C4-2B (cell line): ENCODE measurements around the gene IL1F10.

Experiments used
- H3K27ac ChIP-seq: fragments of 450-650 bp; 2 replicates; pipeline ENCODE4 v1.5.1; 2017
- ZFX ChIP-seq: fragments of 450-650 bp; IDR thresholded peaks from 2 replicates; pipeline ENCODE4 v1.6.1; 2017
- TF ChIP-seq, protein P1 (sequence below): fragments of 450-650 bp; conservative IDR thresholded peaks from 2 replicates; pipeline ENCODE4 v1.5.1; 2017; ENCODE audit warnings: mild to moderate bottlenecking

IL1F10 gene

DNA sequence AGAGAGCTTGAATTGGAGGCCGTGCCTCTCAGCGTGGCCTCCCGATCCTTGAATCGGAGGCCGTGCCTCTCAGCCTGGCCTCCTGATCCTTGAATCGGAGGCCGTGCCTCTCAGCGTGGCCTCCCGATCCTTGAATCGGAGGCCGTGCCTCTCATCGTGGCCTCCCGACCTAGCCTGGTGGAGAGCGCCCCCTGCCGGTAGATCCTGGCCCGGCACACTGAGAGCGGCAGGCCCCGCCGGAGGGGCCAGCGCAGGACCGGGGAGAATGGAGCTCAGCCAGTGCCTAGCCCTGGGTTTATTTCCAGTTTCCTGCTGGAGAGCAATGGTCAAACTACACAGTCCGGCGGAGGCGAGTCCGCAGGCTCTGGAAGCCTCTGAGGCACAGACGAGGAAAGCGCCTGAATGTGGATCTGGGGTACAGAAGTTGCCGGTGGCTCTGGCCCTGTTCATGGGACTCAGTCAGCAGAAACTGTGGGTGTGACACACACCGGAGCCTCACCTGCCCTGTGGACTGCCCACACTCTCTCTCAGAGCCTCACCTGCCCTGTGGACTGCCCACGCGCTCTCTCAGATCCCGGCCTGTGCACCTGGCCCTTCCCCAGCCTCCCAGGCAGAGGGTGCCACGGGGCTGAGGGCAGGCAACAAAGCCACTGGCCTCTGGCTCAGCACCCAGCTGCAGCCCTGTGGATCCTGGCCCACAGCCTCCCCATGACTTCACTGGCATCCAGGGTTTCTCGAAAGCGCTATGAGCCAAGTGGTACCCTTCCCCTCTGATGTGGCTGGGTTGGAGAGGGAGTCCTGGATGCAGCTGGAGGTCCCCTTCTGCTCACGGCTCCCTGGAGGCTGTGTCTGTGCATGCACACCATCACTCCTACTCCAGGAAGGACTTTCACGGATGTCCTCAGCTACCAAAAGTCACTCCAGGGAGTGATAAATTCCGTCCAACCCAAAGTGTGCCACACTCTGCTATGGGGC, 16.6 kb upstream of the IL1F10 start:
- H3K27ac ChIP-seq = no peak overlapping the region
- no peak for TF ChIP-seq ZFX
- TF ChIP-seq, protein P1, sequence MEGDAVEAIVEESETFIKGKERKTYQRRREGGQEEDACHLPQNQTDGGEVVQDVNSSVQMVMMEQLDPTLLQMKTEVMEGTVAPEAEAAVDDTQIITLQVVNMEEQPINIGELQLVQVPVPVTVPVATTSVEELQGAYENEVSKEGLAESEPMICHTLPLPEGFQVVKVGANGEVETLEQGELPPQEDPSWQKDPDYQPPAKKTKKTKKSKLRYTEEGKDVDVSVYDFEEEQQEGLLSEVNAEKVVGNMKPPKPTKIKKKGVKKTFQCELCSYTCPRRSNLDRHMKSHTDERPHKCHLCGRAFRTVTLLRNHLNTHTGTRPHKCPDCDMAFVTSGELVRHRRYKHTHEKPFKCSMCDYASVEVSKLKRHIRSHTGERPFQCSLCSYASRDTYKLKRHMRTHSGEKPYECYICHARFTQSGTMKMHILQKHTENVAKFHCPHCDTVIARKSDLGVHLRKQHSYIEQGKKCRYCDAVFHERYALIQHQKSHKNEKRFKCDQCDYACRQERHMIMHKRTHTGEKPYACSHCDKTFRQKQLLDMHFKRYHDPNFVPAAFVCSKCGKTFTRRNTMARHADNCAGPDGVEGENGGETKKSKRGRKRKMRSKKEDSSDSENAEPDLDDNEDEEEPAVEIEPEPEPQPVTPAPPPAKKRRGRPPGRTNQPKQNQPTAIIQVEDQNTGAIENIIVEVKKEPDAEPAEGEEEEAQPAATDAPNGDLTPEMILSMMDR = no peak; the same call in 1 of the 2 replicates

DNA sequence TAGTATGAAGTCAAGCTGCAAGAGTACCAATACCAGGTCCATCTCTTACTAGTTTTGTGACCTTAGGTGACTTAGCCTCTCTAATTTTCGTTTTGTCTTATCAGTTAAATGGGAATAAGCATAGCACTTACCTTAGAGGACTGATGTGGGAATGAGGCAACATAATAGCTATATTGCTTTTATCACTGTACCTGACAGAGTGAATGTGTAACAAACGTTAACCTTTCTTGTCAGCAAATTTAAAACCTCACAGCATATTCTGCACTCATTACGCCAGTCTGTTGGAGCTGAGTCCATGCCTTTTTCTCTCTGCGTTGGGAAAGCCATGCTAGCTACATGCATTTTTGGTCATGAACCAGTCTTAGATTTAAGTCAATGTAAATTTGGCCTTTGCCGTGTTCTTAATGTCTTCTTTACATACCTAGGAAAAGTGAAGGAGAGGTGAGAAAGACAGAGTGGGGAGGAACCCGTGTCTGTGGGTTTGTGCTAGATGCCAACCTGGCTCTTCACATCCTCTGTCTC, 15.3 kb upstream of the IL1F10 start, which contains the start of gene IL36B:
Gene IL36B, minus strand, starts transcription at position 472 of the 522 bp plus-strand sequence.
- no peak within 1 kb of the TSS for H3K27ac ChIP-seq
- TF ChIP-seq ZFX = no peak
- TF ChIP-seq, protein P1 = no peak

DNA sequence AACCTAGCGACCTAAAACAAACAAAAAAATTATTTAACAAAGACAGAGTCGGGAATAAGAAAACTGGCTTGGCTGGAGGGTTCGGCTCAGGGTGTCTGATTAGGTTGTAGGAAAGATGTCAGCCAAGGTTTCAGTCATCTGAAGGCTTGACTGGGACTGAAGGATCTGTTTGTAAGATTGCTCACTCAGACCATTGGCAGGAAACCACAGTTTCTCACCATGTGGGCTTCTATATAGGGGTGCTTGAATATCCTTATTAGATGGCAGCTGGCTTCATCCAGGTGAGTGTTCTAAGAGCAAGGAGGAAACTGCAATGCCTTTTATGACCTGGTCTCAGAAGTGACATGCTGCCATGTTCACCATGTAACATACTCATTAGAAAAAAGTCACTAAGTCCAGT, 14.1 kb upstream of the IL1F10 start:
- TF ChIP-seq, protein P1 = no peak
- no peak for TF ChIP-seq ZFX
- H3K27ac ChIP-seq = no peak overlapping the region

DNA sequence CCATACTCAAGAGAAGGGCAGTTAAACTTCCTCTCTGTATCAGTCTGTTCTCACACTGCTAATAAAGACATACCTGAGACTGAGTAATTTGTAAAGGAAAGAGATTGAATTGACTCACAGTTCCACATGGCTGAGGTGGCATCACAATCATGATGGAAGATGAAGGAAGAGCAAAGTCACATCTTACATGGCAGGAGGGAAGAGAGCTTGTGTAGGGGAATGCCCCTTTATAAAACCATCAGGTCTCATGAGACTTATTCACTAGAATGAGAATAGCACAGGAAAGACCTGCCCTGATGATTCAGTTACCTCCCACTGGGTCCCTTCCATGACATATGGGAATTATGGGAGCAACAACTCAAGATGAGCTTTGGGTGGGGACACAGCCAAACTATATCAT, 13.7 kb upstream of the IL1F10 start:
- H3K27ac ChIP-seq = no peak overlapping the region
- TF ChIP-seq ZFX = no peak
- TF ChIP-seq, protein P1 = no peak

DNA sequence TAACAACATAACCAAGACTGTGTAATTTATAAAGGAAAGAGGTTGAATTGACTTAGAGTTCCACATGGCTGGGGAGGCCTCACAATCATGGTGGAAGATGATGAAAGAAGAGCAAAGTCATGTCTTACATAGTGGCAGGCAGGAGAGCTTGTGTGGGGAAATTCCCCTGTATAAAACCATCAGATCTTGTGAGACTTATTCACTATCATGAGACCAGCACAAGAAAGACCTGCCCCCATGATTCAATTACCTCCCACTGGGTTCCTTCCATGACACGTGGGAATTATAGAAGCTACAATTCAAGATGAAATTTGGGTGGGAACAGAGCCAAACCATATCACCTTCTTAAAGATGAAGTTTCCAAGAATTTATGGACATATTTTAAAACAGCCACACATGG, 11.2 kb upstream of the IL1F10 start:
- H3K27ac ChIP-seq = no peak overlapping the region
- TF ChIP-seq ZFX = no peak
- TF ChIP-seq, protein P1 = no peak

DNA sequence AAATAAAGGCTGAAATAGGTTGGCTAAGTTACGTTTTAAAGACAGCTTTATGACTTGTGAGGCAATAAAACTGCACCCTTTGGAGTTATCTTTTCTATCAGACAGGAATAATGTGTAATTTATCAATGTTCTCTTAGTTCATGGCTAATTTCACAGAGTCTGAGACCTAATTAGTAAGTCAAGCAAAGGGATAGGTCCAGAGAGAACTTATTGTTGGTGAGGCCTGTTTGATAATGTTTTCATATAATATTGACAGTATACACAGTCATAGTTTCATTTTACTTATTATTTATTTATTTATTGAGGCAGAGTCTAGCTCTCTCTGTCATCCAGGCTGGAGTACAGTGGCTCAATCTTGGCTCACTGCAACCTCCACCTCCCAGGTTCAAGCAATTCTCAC, 10.7 kb upstream of the IL1F10 start:
- TF ChIP-seq, protein P1 = no peak
- TF ChIP-seq ZFX = no peak
- H3K27ac ChIP-seq = no peak overlapping the region

DNA sequence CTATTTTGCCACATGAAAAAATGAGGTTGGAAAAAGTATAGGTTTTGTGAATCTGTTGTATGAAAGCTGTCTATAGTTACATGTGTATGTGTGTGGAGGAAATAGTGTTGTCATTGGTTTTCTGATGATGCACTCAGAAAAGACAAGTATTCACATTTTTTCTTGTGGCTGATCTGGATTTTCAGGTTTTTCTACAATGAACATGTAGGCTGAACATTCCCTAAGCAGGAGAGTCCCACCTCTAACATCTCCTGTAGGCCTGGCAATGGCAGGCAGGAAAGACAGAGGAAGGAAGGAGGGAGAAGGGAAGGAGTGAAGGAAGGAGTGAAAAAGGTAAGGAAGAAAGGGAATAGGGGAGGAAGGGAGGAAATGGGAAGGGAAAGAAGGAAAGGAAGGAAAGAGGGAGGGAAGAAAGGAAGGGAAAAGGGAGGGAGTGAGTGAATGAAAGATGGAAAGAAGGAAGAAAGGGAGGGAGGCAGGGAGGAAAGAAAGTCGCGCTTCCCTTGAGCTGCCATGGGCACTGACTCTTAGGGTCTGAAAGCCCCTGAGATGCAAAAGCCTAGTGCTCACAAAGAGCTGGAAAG, 9.3 kb upstream of the IL1F10 start:
- H3K27ac ChIP-seq = no peak overlapping the region

More for the DNA sequence above, 9.3 kb upstream of the IL1F10 start:
- no peak for TF ChIP-seq ZFX
- TF ChIP-seq, protein P1 = no peak
